Activated CD8-positive, alpha-beta memory T cell treated with anti-CD3 and anti-CD28 coated beads for 4 hours (primary cell): Measurements from ENCODE around the gene TESPA1.
A peak's percentile ranks its signal among the peaks of the same experiment; 100 is the strongest.
"Not testable (repeated sequence)": the region's sequence is repeated elsewhere in the genome, so short reads cannot be mapped to it uniquely, and the experiment has no call there.

ENCODE experiments used
- DNase-seq, 2 donors: peaks; one replicate each; pipeline ENCODE4 v3.0.0-alpha.2; 2020; ENCODE audit warnings: low read depth in 2 of 2

Gene TESPA1

GRCh38 chr12:54986773-54987172, 2.2 kb upstream of the TESPA1 start:
- not testable (repeated sequence) for DNase-seq

GRCh38 chr12:54983536-54984101, 943 bp downstream of the TESPA1 start:
- peak; percentile 42 to 57 for DNase-seq

GRCh38 chr12:54981796-54982195, 2.8 kb downstream of the TESPA1 start:
- peak; percentile 16 to 36 for DNase-seq

- peak in 1 of 2 donors; percentile 29 for DNase-seq
These were observed 4.2 kb downstream of the TESPA1 start for GRCh38 chr12:54980341-54980740.

GRCh38 chr12:54977857-54978256, 6.7 kb downstream of the TESPA1 start:
- no peak for DNase-seq

- DNase-seq = no peak
These were observed 7.4 kb downstream of the TESPA1 start for GRCh38 chr12:54977155-54977554.

- no peak for DNase-seq
These were observed 8.7 kb downstream of the TESPA1 start for GRCh38 chr12:54975875-54976274.

GRCh38 chr12:54975272-54975671, 9.3 kb downstream of the TESPA1 start:
- DNase-seq = no peak

- no peak for DNase-seq
These were observed 10.3 kb downstream of the TESPA1 start for GRCh38 chr12:54974279-54974678.

- no peak for DNase-seq
These were observed 11.0 kb downstream of the TESPA1 start for GRCh38 chr12:54973556-54973955.

GRCh38 chr12:54970741-54971140, 13.8 kb downstream of the TESPA1 start:
- DNase-seq = no peak

GRCh38 chr12:54968181-54968730, 16.3 kb downstream of the TESPA1 start:
- DNase-seq = no peak

GRCh38 chr12:54967461-54967860, 17.1 kb downstream of the TESPA1 start:
- DNase-seq = no peak

GRCh38 chr12:54961190-54961589, 23.4 kb downstream of the TESPA1 start:
- no peak for DNase-seq

- no peak for DNase-seq
These were observed 25.1 kb downstream of the TESPA1 start for GRCh38 chr12:54959291-54960018.

GRCh38 chr12:54958048-54958658, 26.4 kb downstream of the TESPA1 start:
- DNase-seq = peak in 1 of 2 donors; percentile 24

GRCh38 chr12:54956818-54957641, 27.5 kb downstream of the TESPA1 start:
- DNase-seq = no peak

GRCh38 chr12:54956322-54956721, 28.2 kb downstream of the TESPA1 start:
- DNase-seq = no peak

GRCh38 chr12:54954801-54955200, 29.8 kb downstream of the TESPA1 start:
- DNase-seq = no peak

- DNase-seq = no peak
These were observed 30.3 kb downstream of the TESPA1 start for GRCh38 chr12:54954228-54954627.

GRCh38 chr12:54950071-54950727, 34.4 kb downstream of the TESPA1 start:
- DNase-seq = no peak
